Smooth muscle cell of the coronary artery (primary cell): ENCODE data around the gene IER2. TPM values are rescaled to one million over a fixed set of nuclear protein-coding genes. Genes with fewer than 3 reads are reported as not detected.

Source experiments
- total RNA-seq: library from RNA; depleted of rRNA; stranded (reverse); fragments of >200 nt; gene quantifications from 2 replicates; pipeline ENCODE4 v1.2.3, GENCODE V29; 2014; ENCODE audit warnings: low replicate concordance

IER2 gene, protein sequence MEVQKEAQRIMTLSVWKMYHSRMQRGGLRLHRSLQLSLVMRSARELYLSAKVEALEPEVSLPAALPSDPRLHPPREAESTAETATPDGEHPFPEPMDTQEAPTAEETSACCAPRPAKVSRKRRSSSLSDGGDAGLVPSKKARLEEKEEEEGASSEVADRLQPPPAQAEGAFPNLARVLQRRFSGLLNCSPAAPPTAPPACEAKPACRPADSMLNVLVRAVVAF
- 7.1 and 20.1 TPM in 2 replicates for total RNA-seq

DNA sequence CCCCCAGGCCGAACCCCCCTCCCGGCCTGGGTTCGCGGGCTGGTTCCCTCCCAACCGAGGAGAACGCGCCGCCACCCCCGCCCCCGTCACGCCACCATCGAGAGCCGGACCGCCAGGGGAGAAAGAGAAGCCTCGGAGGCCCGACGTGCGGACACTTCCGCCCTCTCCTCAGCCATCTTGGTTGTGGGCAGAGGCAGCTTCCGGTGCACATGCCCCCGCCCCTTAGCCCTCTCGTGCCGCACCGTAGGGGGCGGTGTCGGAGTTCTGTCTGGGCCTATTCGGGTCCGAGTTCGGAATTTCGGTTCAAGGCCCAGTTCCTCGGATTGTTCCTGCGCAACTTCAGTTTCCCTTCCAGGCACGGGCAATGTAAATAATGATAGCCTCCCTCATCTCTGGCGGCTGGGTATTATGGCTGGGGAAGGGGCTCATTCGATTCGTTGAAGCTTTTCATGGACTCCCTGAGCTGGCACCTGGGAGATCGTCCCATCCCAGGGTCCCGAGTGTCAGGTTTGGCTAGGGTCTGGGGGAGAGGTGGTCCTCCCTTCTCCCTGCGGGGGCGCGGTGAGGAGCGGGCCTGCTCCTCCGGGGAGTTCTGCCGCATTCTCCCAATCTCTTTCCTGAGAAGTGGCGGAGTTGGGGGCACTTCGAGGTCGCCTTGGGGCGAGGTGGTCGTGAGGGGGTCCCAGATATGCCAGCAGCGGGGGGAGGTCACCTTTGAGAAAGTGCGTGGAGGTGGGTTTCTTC lies at the start of gene IER2, which contains the start of gene STX10:
IER2 (plus strand) TSS at position 225 of the 744 bp plus-strand sequence. CDS start 2,776 bp downstream, outside the sequence.
STX10 (minus strand) TSS at position 189 of the 744 bp plus-strand sequence. CDS start 202 bp downstream, outside the sequence.

DNA sequence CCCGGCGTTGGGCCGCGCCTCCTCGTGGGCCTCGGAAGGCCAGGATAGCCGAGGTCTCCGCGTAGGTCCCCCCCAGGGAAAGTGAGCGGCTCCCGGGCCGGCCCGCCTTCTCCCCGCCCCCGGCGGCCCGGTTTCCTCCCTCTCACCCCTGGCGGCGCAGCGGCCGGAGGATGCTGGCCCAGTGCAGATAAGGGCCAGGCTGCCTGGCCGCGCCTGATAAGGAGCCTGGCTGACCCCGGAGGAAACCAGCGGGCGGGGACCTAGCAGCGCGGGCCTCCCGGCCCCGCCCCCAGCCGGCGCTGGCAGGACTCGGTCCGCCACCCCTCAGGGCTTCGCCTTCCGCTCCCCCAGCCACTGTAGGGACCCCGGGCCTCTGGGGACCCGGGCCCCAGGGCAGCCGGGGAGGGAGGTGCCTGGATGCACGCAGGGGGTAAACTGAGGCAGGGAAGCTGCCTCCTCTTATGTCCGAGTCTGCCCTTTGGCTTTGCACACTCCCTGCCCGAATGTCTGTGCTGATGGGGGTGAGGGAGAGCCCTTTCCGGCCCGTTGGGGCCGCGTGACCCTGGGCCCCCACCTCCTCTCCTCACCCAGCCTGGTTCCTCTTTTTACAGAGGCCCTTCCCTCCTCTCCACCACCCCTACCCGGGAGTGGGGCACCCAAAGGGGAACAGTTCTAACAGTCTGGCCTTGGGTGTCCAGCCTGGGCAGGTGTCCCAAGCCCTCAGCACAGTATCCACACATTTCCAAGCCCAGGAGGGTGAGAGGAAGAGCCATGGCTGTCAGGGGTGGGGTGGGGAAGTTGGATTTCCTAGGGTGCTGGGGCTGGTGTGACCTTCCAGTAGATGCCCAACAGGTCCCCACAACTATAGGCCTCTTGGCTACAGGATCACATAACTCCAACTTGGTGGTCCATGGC lies 47.3 kb upstream of the IER2 start, which contains the start of gene LYL1:
LYL1 (minus strand) TSS at position 193 of the 915 bp plus-strand sequence. CDS start 1,687 bp downstream, outside the sequence.

DNA sequence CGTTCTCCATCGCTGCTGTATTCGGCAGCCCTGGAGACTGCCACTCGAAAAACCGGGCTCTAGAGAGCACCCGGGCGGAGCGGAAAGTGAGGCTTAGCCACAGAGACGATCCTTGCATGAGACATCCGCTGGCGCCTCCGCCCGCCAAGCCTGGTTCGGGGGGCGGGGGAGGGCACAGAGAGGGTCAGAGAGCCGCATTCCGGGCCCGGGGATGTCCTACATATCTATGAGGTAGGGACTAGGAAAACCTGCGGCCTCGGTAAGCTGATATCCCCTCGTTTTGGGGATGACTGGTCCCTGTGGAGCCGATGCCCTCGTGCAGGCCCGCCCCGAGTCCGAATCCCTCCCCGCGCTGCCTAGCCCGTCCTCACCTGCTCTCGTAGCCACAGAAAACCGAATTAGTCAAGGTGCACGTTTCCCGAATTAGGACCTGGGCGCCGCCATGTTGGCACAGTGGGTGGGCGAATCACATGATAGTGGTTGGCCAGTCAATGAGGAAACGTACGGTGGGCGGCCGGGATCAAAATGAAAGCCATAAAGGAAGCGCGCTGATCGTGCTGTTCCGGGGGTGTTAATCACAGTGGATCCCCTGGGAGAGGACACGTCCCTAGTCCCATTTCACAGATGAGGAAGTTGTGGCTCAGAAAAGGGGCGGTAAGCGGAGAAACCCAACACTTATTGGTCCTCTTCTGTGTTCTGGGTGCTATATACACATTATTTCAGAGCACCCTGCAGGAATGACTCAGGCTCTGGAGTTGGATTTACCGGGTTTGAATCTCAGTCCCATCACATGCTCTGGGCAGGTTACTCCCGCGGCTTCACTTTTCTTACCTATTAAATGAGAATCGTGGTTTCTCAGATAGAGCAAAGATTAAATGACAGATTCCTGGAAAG lies 33.7 kb upstream of the IER2 start, which contains the start of gene TRMT1:
TRMT1 (minus strand) TSS at position 459 of the 894 bp plus-strand sequence; CDS start at position 118, 341 bp downstream.

DNA sequence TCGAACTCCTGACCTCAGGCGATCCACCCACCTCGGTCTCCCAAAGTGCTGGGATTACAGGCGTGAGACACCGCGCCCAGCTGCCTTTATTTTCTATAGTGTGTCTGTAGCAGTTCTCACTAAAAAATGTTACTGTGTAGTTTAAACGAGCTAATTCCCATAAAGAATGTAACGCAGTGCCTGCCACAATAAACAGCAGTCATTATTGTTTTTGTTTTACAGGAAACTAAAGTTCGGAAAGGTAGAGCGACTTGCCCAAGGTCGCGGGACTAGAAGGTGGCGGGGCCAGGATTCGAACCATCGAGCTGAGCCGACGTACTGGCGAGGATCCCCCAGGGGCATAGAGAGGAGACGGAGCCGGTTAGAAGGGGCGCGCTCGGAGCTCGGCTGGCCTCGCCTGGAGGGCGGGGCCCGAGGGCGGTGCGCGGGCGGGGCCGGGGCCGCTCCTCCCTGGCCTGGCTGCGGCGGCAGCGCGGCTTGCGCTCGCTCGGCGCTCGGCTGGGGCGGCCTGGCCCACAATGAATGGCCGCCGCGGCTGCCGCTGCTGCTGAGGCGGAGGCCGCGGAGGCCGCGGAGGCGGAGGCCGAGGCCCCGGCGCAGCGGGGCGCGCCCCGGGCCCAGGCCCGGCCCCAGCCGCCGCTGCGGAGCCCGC lies 32.3 kb upstream of the IER2 start, which contains the start of gene NACC1:
NACC1 (plus strand) TSS at position 493 of the 652 bp plus-strand sequence. CDS start 16,944 bp downstream, outside the sequence.

Other genes starting within 250 kb of the IER2 start
- 0.08 TPM in 1 of 2 replicates, not detected in the other for gene SYCE2, start 231.1 kb upstream of the IER2 start, total RNA-seq
- gene FARSA, start 216.7 kb upstream of the IER2 start, total RNA-seq: 38.4 and 44.9 TPM in 2 replicates
- 1,958 and 2,935 TPM in 2 replicates for gene CALR, start 211.8 kb upstream of the IER2 start, total RNA-seq
- 53.6 and 59.7 TPM in 2 replicates for gene RAD23A, start 204.5 kb upstream of the IER2 start, total RNA-seq
- gene GADD45GIP1, start 193.2 kb upstream of the IER2 start, total RNA-seq: 21.4 and 38.0 TPM in 2 replicates
- gene DAND5, start 180.8 kb upstream of the IER2 start, total RNA-seq: 0.08 TPM in 1 of 2 replicates, not detected in the other
- gene NFIX, start 154.9 kb upstream of the IER2 start, total RNA-seq: 42.4 and 45.6 TPM in 2 replicates
- gene LYL1, start 47.6 kb upstream of the IER2 start, total RNA-seq: 8.6 TPM in 1 of 2 replicates, not detected in the other
- gene TRMT1, start 33.7 kb upstream of the IER2 start, total RNA-seq: 26.3 and 41.8 TPM in 2 replicates
- gene NACC1, start 32.1 kb upstream of the IER2 start, total RNA-seq: 31.9 and 47.0 TPM in 2 replicates
- 88.3 and 90.8 TPM in 2 replicates for gene STX10, start within 50 bp of the IER2 start, total RNA-seq